ENCODE data around the gene HS3ST3A1.
"Not testable (repeated sequence)": the region's sequence is repeated elsewhere in the genome, so short reads cannot be mapped to it uniquely, and the experiment has no call there.

The HS3ST3A1 gene

GRCh38 chr17:13575466-13575865 is 26.3 kb downstream of the HS3ST3A1 start:
- no peak for DNase-seq

GRCh38 chr17:13572581-13572980 is 29.1 kb downstream of the HS3ST3A1 start:
- no peak for DNase-seq

- no peak for DNase-seq
Observed at GRCh38 chr17:13569398-13570123, 32.2 kb downstream of the HS3ST3A1 start.

- no peak for DNase-seq
Observed at GRCh38 chr17:13568582-13569397, 32.9 kb downstream of the HS3ST3A1 start.

GRCh38 chr17:13563866-13564265 is 37.9 kb downstream of the HS3ST3A1 start:
- no peak for DNase-seq

- DNase-seq = no peak
Observed at GRCh38 chr17:13562271-13562800, 39.4 kb downstream of the HS3ST3A1 start.

- DNase-seq = no peak
Observed at GRCh38 chr17:13561606-13562270, 40.0 kb downstream of the HS3ST3A1 start.

- DNase-seq = no peak
Observed at GRCh38 chr17:13560935-13561334, 40.8 kb downstream of the HS3ST3A1 start.

- DNase-seq = no peak
Observed at GRCh38 chr17:13558588-13558987, 43.1 kb downstream of the HS3ST3A1 start.

GRCh38 chr17:13557077-13557476 is 44.7 kb downstream of the HS3ST3A1 start:
- DNase-seq = no peak

- no peak for DNase-seq
Observed at GRCh38 chr17:13554231-13554630, 47.5 kb downstream of the HS3ST3A1 start.

GRCh38 chr17:13550291-13550690 is 51.4 kb downstream of the HS3ST3A1 start:
- no peak for DNase-seq

- not testable (repeated sequence) for DNase-seq
Observed at GRCh38 chr17:13548576-13548975, 53.2 kb downstream of the HS3ST3A1 start.

GRCh38 chr17:13546851-13547250 is 54.9 kb downstream of the HS3ST3A1 start:
- DNase-seq = no peak

- no peak for DNase-seq
Observed at GRCh38 chr17:13545941-13546340, 55.8 kb downstream of the HS3ST3A1 start.

GRCh38 chr17:13544765-13545164 is 57.0 kb downstream of the HS3ST3A1 start:
- DNase-seq = no peak

GRCh38 chr17:13544292-13544691 is 57.4 kb downstream of the HS3ST3A1 start:
- no peak for DNase-seq

GRCh38 chr17:13542636-13543035 is 59.1 kb downstream of the HS3ST3A1 start:
- no peak for DNase-seq

- no peak for DNase-seq
Observed at GRCh38 chr17:13541032-13541480, 60.7 kb downstream of the HS3ST3A1 start.

GRCh38 chr17:13540546-13540945 is 61.2 kb downstream of the HS3ST3A1 start:
- no peak for DNase-seq

GRCh38 chr17:13539421-13539820 is 62.3 kb downstream of the HS3ST3A1 start:
- DNase-seq = no peak

- DNase-seq = no peak
Observed at GRCh38 chr17:13538841-13539411, 62.8 kb downstream of the HS3ST3A1 start.
